WTC11 (cell line): ENCODE results near the gene TLE3.

Experiments used
- CTCF ChIP-seq: fragments of 200-600 bp; IDR thresholded peaks from 2 replicates; pipeline ENCODE4 v1.8.0; 2022; ENCODE audit warnings: antibody characterized with exemption
- FOXP1 ChIP-seq: sonication (generic); formaldehyde crosslinking; IDR thresholded peaks from 2 replicates; pipeline ENCODE4 v1.8.0; 2022; ENCODE audit warnings: missing genetic modification reagents, mild to moderate bottlenecking, moderate library complexity, borderline replicate concordance
- HMGXB4 ChIP-seq: sonication (generic); formaldehyde crosslinking; IDR thresholded peaks from 2 replicates; pipeline ENCODE4 v1.8.1; 2023; ENCODE audit warnings: mild to moderate bottlenecking, moderate library complexity, missing genetic modification reagents
- NFE2L1 ChIP-seq: sonication (generic); formaldehyde crosslinking; IDR thresholded peaks from 2 replicates; pipeline ENCODE4 v1.8.1; 2023; ENCODE audit warnings: missing genetic modification reagents
- SMAD3 ChIP-seq: sonication (generic); formaldehyde crosslinking; IDR thresholded peaks from 2 replicates; pipeline ENCODE4 v1.8.0; 2022; ENCODE audit warnings: missing genetic modification reagents, mild to moderate bottlenecking, borderline replicate concordance
- SMAD4 ChIP-seq: sonication (generic); formaldehyde crosslinking; IDR thresholded peaks from 2 replicates; pipeline ENCODE4 v1.8.0; 2022; ENCODE audit warnings: mild to moderate bottlenecking, missing genetic modification reagents
- ZNF416 ChIP-seq: fragments of 250-450 bp; sonication (Bioruptor Pico); IDR thresholded peaks from 2 replicates; pipeline ENCODE4 v1.9.0; 2021; ENCODE audit warnings: mild to moderate bottlenecking, inconsistent platforms

GRCh38 chr15:70092464-70093027 is 5.2 kb downstream of the TLE3 start:
- TF ChIP-seq HMGXB4 (CRISPR knock-in tag) (no peak), CTCF (no peak), FOXP1 (no peak), SMAD4 (CRISPR knock-in tag) (no peak), SMAD3 (CRISPR knock-in tag) (no peak), ZNF416 (CRISPR knock-in tag) (no peak), NFE2L1 (CRISPR knock-in tag) (no peak)
